Measurements from ENCODE around the gene MIS12.

GRCh38 chr17:5478992-5479391 lies 7.4 kb upstream of the MIS12 start:
- TF ChIP-seq, protein P1, sequence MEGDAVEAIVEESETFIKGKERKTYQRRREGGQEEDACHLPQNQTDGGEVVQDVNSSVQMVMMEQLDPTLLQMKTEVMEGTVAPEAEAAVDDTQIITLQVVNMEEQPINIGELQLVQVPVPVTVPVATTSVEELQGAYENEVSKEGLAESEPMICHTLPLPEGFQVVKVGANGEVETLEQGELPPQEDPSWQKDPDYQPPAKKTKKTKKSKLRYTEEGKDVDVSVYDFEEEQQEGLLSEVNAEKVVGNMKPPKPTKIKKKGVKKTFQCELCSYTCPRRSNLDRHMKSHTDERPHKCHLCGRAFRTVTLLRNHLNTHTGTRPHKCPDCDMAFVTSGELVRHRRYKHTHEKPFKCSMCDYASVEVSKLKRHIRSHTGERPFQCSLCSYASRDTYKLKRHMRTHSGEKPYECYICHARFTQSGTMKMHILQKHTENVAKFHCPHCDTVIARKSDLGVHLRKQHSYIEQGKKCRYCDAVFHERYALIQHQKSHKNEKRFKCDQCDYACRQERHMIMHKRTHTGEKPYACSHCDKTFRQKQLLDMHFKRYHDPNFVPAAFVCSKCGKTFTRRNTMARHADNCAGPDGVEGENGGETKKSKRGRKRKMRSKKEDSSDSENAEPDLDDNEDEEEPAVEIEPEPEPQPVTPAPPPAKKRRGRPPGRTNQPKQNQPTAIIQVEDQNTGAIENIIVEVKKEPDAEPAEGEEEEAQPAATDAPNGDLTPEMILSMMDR (IDR thresholded peaks at IDR 0.05) = no peak
- TF ChIP-seq POLR2A (IDR thresholded peaks at IDR 0.05) (no peak), EP300 (IDR thresholded peaks at IDR 0.05) (no peak), POLR2AphosphoS5 (IDR thresholded peaks at IDR 0.05) (no peak)

All from sigmoid colon (tissue), 4 donors.